Left lobe of liver (tissue), 2 donors: ENCODE measurements around the gene ZNF557. TPM values are rescaled to one million over a fixed set of nuclear protein-coding genes. Genes with fewer than 3 reads are reported as not detected.

ENCODE experiments used
- ATAC-seq: fragments of 200-7000 bp; cut with Tn5 transposase; one replicate; pipeline ENCODE4 v1.9.1; 2020; ENCODE audit warnings: mild to moderate bottlenecking, moderate library complexity
- DNase-seq: peaks from one replicate; pipeline ENCODE4 v3.0.0-alpha.2; 2020; ENCODE audit warnings: low spot score
- total RNA-seq: library from RNA; stranded (reverse); gene quantifications from one replicate; pipeline ENCODE4 v1.2.1, GENCODE V29; 2021
- donor health status: DM: no; HTN: no; CAD: no; lungs with moderate emphysema.
- donor health status: DM: no; HTN: yes; CAD: no.

The ZNF557 gene
- total RNA-seq, 1 donor from 2014 or later, result 3.0 TPM

GRCh38 chr19:7072541-7072940 lies 3.0 kb downstream of the ZNF557 start:
- DNase-seq (no peak), ATAC-seq (no peak)

GRCh38 chr19:7074705-7075282 lies 5.3 kb downstream of the ZNF557 start:
- no peak for ATAC-seq
- no peak for DNase-seq

DNA sequence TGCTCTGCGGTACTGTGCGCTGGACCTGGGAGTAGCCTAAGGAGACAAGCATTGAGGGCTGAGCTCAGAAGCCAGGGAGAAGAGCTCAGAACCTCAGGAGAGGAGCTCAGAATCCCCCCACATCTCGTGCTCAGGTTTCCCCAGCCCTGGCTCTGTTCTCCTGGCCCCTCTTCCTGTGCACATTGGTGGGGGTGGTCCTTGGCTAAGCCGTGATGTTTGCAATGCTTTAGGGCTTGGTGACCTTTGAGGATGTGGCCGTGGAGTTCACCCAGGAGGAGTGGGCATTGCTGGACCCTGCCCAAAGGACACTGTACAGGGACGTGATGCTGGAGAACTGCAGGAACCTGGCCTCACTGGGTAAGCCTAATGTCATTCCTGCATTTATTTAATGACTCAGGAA lies 6.6 kb downstream of the ZNF557 start:
- no peak for DNase-seq
- no peak for ATAC-seq

DNA sequence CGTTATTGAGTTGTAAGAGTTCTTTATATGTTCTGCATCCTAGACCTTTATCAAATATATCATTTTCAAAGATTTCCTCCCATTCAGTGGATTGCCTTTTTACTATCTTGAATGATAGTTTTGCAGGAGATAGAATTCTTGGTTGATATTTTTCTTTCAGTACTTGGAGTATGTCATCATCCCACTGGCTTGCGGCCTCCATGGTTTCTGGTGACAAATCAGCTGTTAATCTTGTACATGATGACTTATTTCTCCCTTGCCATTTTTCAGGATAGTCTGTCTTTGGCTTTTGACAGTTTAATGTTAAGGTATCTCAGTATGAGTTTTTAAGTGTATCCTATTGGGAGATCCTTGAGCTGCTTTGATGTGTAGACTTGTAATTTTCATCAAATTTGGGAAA lies 8.5 kb downstream of the ZNF557 start:
- DNase-seq, result no peak
- no peak for ATAC-seq

- DNase-seq, result no peak
- no peak for ATAC-seq
These were observed 13.8 kb downstream of the ZNF557 start for GRCh38 chr19:7083076-7083956.

DNA sequence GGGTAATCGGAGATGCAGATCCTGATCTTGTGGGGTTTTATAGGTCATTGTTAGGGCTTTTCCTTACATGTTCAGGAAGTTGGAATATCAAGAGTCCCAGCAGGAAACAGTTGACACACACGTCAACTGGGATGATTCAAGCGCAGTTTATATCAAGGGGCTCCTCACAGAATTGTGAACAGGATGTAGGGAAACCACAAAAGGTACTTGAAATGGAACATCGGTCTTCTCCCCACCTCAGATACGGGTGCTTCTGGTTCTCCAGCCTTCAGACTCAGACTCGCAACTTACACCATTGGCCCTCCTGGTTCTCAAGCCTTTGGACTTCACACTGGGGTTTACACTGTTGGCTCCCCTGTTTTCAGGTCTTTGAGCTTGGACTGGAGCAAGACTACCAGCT lies 19.5 kb downstream of the ZNF557 start:
- DNase-seq, result no peak
- ATAC-seq, result no peak

DNA sequence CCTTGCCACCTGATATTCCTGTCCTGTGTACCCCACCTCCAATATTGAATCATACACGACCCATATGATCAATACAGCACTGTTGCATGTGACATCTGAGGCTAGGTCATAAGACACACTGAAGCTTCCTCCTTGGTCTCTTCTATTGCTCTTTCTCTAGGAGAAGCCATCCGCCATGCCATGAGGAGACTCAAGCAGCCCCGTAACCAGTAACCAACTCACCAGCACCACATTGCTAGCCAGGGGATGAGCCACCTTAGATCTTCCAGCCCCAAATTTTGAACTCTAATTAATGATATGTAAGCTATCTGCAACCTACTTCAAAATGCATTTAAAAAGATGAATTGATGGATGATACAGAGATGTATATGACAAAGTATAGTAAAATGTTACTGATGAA lies 28.6 kb downstream of the ZNF557 start:
- ATAC-seq (no peak), DNase-seq (no peak)

- peak; percentile 92 for DNase-seq
- ATAC-seq, result peak; percentile 92
These were observed 29.4 kb downstream of the ZNF557 start for GRCh38 chr19:7098701-7099596.

DNA sequence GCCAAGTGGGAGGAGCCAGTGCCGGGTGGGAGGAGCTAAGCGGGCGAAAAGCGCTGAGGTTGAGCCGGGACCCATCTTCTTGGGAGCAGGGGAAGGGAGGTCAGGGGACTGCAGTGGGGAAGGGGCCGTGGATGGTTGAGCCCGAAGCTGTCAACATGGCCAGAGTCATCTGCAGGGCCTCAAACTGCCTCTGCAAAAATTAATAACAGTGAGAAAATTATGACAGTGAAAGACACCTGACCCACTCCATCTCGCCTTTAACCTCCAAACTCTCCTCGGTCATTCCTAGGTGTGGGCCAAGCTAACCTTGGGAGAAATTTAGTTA lies 30.1 kb downstream of the ZNF557 start:
- ATAC-seq, result no peak
- no peak for DNase-seq

DNA sequence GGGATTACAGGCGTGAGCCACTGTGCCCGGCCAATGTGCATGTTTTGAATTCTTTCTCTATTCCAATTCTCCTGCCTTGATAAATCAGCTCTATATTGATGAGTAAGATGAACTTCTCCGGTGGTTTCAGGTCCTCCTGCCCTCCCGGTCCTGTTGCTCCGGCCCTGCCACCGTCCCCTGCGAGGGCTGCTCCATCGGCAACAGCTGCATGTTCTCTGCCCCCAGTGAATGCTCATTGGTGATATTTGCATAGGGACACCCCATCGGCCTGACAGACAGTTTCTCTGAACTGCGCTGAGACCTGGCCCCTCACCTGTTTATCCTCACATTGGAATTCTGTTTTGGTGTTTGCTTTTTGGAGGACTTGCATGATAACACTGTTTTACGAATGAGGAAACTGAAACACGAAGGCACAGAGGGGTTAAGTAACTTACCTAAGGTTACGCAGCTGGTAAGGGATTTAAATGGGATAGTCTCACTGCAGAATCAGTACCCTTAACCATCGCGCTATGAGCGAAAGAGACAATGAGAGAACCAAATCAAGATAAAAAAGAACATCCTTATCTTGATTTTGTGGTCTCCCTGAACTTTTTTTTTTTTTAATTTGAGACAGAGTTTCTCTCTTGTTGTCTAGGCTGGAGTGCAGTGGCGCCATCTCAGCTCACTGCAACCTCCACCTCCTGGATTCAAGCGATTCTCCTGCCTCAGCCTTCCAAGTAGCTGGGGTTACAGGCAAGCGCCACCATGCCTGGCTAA lies 32.2 kb downstream of the ZNF557 start:
- ATAC-seq, result no peak
- no peak for DNase-seq

DNA sequence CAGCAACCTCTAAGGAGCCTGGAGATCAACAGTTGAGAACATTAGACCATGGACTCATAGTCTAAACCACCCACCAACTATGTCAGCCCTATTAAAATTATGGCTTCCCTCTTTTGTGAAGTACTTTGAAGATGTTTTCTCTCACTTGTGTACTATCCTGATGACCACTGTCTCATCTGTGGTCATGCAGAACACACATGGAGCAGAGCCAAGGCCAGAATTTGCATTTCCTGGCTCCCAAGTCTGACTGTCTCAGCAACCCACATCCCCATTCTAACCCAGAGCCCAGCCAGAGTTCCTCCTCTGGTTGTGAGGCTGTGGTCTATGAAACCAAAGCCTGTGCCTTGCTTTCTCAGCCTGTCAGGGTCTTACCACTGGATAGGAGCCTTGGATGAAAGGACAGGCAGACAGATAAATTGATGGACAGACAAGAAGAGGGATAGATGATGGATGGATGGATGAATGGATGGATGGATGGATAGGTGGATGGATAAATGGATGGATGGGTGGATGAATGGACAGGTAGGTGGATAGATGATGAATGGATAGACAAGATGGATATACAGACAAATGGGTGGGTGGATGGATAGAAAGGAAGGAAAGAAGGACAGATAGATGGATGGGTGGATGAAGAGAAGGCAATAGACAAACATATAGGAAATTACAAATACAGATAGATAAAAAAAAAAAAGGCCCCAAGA lies 35.4 kb downstream of the ZNF557 start:
- DNase-seq, result no peak
- ATAC-seq, result peak; percentile 26

DNA sequence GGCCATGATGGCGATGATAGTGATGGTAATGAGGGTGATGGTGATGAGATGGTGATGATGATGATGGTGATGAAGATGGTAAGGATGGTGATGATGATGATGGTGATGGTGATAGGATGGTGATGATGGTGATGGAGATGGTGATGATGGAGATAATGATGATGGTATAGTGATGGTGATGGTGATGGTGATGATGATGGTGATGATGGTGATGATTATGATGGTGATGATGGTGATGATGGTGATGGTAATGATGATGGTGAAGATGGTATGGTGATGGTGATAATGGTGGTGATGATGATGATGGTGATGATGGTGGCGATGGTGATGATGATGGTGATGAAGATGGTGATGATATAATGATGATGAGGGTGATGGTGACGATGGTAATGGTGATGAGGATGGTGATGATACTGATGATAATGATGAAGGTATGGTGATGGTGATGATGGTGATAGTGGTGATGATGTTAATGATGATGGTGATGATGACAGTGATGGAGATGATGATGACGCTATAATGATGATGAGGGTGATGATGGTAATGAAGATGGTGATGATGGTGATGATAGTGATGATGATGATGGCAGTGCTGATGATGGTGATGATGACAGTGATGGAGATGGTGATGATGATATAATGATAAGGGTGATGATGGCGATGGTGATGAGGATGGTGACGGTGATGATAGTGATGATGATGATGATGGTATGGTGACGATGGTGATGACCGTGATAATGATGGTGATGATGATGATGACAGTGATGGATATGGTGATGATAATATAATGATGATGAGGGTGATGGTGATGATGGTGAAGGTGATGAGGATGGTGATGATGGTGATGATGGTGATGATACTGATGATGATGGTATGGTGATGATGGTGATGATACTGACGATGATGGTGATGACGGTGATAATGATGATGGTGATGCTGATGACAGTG lies 37.5 kb downstream of the ZNF557 start:
- no peak for ATAC-seq

GRCh38 chr19:7109678-7110289 lies 40.3 kb downstream of the ZNF557 start:
- ATAC-seq, result peak; percentile 14

More for the DNA sequence above, 37.5 kb downstream of the ZNF557 start:
- DNase-seq, result no peak

GRCh38 chr19:7112675-7113074 lies 43.2 kb downstream of the ZNF557 start:
- ATAC-seq (no peak), DNase-seq (no peak)

More at GRCh38 chr19:7109678-7110289, 40.3 kb downstream of the ZNF557 start:
- no peak for DNase-seq

GRCh38 chr19:7113233-7113632 lies 43.7 kb downstream of the ZNF557 start:
- no peak for ATAC-seq
- no peak for DNase-seq

GRCh38 chr19:7115721-7116120 lies 46.2 kb downstream of the ZNF557 start:
- ATAC-seq (no peak), DNase-seq (no peak)

DNA sequence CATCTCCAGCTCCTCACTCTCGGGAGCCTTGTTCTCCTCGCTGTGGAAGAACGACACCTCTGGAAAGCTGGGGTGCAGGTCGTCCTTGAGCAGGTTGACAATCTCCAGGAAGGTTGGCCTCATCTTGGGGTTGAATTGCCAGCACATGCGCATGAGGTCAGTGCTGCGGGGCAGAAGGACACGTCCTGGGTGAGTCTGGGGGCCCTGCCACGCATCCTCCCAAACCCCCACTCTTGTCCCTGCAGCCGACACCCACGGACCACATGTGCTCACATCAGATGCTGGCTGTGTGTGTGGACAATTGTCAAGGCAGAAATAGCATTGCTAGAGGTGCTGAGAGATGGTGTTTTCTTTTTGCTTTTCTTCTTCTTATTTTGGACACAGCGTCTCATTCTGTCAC lies 47.7 kb downstream of the ZNF557 start:
- DNase-seq (no peak), ATAC-seq (no peak)

DNA sequence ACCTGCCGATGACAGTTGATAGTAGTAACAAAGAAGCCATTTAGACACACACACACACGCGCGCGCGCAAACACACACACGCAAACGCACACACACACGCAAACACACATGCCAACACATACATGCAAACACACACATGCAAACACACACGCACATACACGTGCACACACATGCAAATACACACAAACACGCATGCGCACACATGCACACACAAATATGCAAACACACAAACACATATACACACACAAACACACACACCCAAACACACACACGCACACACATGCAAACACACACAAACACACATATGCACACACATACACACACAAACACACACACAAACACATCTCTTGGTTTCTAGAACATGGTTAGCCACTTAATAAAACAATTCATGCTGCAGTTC lies 50.1 kb downstream of the ZNF557 start:
- DNase-seq (no peak), ATAC-seq (no peak)

GRCh38 chr19:7120499-7120898 lies 51.0 kb downstream of the ZNF557 start:
- ATAC-seq, result no peak
- DNase-seq, result no peak
